Tibial artery (tissue), 4 donors: Measurements from ENCODE around the gene CPAMD8.

ENCODE experiments used
- DNase-seq, 2 donors: peaks; one replicate each; pipeline ENCODE4 v3.0.0-alpha.2; 2019
- H3K27ac ChIP-seq, 2 donors: fragments of 200-600 bp; sonication (generic) in 1 of 2; 1 replicate in 1 of 2; 2 replicates in 1 of 2; pipeline ENCODE4 v1.5.1; 2018 to 2019; ENCODE audit warnings: mild to moderate bottlenecking in 1 of 2
- H3K27me3 ChIP-seq, 2 donors: fragments of 200-600 bp; sonication (generic) in 1 of 2; one replicate each; pipeline versions ENCODE4 v1.5.1 to v1.6.0; 2016 to 2019
- H3K36me3 ChIP-seq, 3 donors: fragments of 200-600 bp; sonication (generic) in 2 of 3; one replicate each; pipeline ENCODE4 v1.5.1; 2016 to 2019; ENCODE audit warnings: mild to moderate bottlenecking in 2 of 3
- H3K4me1 ChIP-seq, 4 donors: fragments of 200-600 bp; sonication (generic) in 2 of 4; 1 replicate in 3 of 4; 2 replicates in 1 of 4; pipeline ENCODE4 v1.5.1; 2016 to 2019
- H3K4me3 ChIP-seq, 2 donors: fragments of 200-600 bp; sonication (generic) in 1 of 2; 1 replicate in 1 of 2; 2 replicates in 1 of 2; pipeline ENCODE4 v1.5.1; 2018 to 2019; ENCODE audit warnings: mild to moderate bottlenecking in 2 of 2
- H3K9me3 ChIP-seq, 3 donors: fragments of 200-600 bp; sonication (generic) in 1 of 3; one replicate each; pipeline ENCODE4 v1.5.1; 2016 to 2019
- CTCF ChIP-seq, 2 experiments: fragments of 200-600 bp in 1 of 2; fragments of 450-650 bp in 1 of 2; IDR thresholded peaks; one replicate each; pipeline ENCODE4 v1.5.1; 2017 to 2019; ENCODE audit warnings: antibody characterized with exemption in 2 of 2, mild to moderate bottlenecking in 1 of 2, moderate library complexity in 1 of 2
- intact Hi-C: fragments of 100-400 bp; cut with DNase I; formaldehyde crosslinking; loops from one replicate; pipeline ENCODE4 v1.15.0; 2023; ENCODE audit warnings: low total_unique reads

CPAMD8 gene

DNA sequence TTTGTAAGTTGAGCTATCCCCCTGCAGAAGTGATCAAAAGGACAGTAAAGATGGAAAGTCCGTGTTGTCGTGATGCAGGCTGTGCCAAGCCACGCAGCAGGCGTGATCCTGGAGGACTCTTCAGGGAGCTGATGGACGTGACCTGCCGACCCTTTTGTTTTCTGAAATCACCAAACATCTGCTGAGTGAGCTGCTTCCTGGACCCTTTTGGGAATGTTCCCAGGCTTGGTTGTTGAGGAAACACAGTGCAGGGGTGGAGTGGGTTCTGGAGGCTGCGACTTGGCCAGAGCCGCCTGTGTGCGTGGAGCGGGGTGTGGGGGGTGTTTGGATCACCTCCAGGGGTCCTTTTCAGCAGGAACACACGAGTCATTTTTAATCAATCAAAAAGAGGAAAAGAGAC, 15.4 kb upstream of the CPAMD8 start:
- H3K36me3 ChIP-seq: no peaks in the 10 kb centered on the region
- DNase-seq: no peak
- H3K9me3 ChIP-seq: no peaks in the 10 kb centered on the region
- no peaks in the 10 kb centered on the region for H3K4me1 ChIP-seq
- peaks cover 0 to 56% of the 10 kb centered on the region in 2 donors for H3K27me3 ChIP-seq
- intact Hi-C loops: no loop called here
- no peak overlapping the region for H3K4me3 ChIP-seq
- TF ChIP-seq CTCF (IDR thresholded peaks at IDR 0.05): no peak
- H3K27ac ChIP-seq: no peak overlapping the region

DNA sequence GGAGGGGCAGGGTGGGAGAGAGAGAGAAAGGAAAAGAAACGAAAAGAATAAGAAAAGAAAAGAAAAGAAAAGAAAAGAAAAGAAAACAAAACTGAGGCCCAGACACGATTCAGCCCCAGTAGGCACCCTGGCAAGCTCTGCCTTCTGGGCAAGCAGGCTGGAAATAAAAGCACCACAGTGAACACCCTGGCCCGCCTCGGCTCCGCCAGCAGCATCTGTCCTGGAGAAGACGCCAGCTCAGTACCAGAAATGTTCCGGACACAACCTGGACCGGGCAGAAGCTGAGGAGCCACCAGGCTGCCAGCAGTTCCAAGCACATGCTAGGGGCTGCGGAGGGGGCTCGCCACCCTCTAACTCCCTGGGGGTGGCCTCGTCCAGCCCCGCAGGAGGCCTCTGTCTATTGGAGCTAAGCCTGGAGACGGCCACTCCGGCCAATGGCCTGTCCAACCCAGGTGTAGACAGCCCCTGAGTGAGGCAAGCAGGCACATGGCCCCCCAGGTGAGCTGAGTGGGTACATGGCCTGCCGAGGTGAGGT, 11.4 kb upstream of the CPAMD8 start:
- H3K27ac ChIP-seq: no peak overlapping the region
- H3K27me3 ChIP-seq: peaks cover 0 to 52% of the 10 kb centered on the region in 2 donors
- DNase-seq: no peak
- H3K36me3 ChIP-seq: no peaks in the 10 kb centered on the region
- no peaks in the 10 kb centered on the region for H3K4me1 ChIP-seq
- H3K4me3 ChIP-seq: no peak overlapping the region
- no peak for TF ChIP-seq CTCF (IDR thresholded peaks at IDR 0.05)
- no peaks in the 10 kb centered on the region for H3K9me3 ChIP-seq
- intact Hi-C loops: no loop called here

DNA sequence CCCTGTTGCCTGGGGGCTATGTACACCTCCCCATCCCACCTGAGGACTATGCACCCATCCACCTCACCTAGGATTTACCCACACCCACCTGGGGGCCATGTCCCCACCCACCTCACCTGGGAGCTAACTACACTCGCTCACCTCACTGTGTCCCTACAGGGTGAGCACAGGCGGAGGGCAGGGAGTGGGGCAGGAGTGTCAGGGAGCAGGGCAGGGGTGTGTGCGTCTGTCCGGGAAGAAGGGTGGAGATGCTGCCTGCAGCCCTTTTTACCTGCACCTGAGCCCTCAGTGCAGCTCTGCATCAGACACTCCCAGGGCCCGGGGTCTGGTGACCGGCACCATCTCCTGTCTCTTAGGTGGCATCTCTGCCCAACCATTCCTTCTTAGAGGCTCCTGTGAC, 10.6 kb upstream of the CPAMD8 start:
- Histone ChIP-seq H3K36me3 (no peaks in the 10 kb centered on the region), H3K4me1 (no peaks in the 10 kb centered on the region), H3K4me3 (no peak overlapping the region), H3K27ac (no peak overlapping the region), H3K9me3 (no peaks in the 10 kb centered on the region), H3K27me3 (peaks cover 0 to 46% of the 10 kb centered on the region in 2 donors)
- intact Hi-C loops: no loop called here
- DNase-seq: no peak
- TF ChIP-seq CTCF (IDR thresholded peaks at IDR 0.05): no peak

DNA sequence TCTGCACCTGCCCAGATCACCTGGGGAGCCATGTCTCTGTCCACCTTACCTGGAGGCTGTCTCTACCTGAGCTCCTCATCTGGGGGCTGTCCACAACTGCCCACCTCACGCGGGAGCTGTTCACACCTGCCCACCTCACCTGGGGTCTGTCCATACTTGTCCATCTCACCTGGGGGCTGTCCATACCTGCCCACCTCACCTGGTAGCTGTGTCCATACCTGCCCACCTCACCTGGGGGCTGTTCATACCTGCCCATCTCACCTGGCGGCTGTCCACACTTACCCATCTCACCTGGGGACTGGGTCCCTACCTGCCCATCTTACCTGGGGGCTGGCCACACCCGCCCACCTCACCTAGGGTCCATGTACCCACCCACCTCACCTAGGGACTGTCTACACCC, 10.0 kb upstream of the CPAMD8 start:
- H3K4me3 ChIP-seq: no peak overlapping the region
- H3K4me1 ChIP-seq: no peaks in the 10 kb centered on the region
- peaks cover 0 to 46% of the 10 kb centered on the region in 2 donors for H3K27me3 ChIP-seq
- H3K27ac ChIP-seq: no peak overlapping the region
- DNase-seq: no peak
- no peaks in the 10 kb centered on the region for H3K9me3 ChIP-seq
- intact Hi-C loops: no loop called here
- no peaks in the 10 kb centered on the region for H3K36me3 ChIP-seq
- TF ChIP-seq CTCF (IDR thresholded peaks at IDR 0.05): no peak

- Histone ChIP-seq H3K36me3 (no peaks in the 10 kb centered on the region), H3K27ac (no peak overlapping the region), H3K27me3 (peaks cover 0 to 44% of the 10 kb centered on the region in 2 donors), H3K4me3 (no peak overlapping the region), H3K4me1 (no peaks in the 10 kb centered on the region), H3K9me3 (no peaks in the 10 kb centered on the region)
- TF ChIP-seq CTCF (IDR thresholded peaks at IDR 0.05): no peak
- peak in 1 of 2 donors; percentile 50 for DNase-seq
- intact Hi-C loops: no loop called here
These were observed 9.3 kb upstream of the CPAMD8 start for GRCh38 chr19:17035842-17036424.
